HS-5 (cell line): Measurements from ENCODE around the gene SHROOM4.

Experiments
- DNase-seq: peaks from one replicate; pipeline ENCODE4 v3.0.0-alpha.2; 2012; ENCODE audit warnings: low read depth

SHROOM4 gene

DNA sequence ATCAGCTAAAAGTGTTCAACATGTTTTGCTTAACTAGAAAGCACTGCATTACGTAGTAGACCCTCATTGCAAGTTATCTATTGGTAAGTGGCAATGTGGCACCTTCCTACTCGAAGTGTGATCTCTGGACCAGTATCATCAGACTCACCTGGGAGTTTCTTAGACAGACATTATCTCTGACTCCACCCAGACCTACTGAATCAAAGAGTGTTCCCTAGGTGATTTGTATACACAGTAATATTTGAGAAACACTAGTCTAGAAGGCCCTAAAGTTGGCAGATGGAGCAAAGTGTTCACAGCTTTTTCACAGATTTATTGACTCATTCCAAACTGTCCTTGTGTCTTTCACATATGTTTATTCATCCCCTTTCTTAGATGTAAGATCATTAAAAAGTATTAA lies 35.7 kb downstream of the SHROOM4 start:
- no peak for DNase-seq

DNA sequence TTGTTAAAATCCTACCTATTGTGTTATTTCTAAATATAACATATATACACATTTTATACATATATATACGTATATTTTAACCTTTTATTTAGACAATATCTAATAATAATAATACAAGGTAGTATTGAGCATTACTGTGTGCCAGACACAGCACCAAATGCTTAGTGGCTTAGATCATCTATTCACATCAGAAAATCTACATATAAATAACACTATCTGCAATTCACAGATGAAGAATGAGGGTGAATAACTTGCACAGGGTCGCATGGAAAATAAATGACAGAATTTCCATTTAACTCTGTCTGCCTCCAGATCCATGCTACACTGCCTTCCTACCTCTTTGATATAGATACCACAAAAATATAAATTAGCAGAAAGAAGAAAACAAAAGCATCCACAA lies 37.7 kb downstream of the SHROOM4 start:
- DNase-seq: no peak

- no peak for DNase-seq
Observed at GRCh38 chrX:50771382-50771781, 42.6 kb downstream of the SHROOM4 start.

- DNase-seq: no peak
Observed at GRCh38 chrX:50770702-50771101, 43.3 kb downstream of the SHROOM4 start.

DNA sequence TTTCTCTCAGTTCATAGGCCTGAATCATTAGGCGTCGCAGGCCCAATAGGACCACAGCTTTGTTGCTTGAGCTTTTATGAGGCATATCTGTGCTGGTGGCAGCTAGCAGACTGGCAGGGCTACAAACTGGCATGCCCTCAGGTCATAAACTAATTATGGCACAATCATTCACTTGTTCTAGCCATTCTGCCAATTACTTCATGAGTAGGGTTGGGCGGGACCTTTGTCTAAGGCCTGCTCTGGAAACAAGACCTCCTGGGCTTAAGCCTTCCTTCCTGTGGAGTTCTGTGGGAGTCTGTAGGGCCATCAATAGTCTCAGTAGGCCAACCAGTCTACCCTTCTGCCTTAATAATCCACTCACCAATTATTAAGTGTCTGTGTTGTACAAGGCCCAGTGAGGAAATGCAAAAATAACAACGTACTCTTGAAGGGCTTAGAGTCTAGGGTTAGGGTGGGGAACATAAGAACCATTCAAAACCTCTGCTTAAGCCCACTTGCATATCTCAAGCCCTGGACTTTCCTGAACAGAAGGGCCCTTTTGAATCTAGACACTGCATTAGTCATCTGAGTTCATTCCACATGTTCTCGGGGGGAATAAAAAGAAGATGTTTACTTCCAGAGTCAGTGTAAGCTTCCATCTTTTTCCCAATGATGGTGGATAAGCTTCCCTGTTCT lies 44.5 kb downstream of the SHROOM4 start:
- no peak for DNase-seq

GRCh38 chrX:50768801-50769200 lies 45.2 kb downstream of the SHROOM4 start:
- no peak for DNase-seq

DNA sequence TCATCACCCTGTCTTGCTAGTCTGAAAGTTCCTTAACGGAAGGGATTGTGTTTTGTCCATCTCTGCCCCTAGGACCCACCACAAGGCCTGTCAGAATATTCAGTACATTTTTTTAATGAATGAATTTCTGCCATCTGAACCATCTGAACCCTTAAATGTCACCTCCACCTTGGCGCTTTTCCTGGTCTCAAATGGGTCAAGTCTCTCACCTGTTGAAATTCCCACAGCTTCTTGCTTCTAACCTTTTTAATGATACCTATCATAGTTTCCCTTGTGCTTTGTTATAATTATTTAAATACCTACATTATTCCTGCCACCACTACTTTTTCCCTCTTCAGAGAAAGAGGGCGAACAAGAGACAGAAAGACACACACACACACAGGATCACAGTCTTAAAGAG lies 48.0 kb downstream of the SHROOM4 start:
- no peak for DNase-seq

DNA sequence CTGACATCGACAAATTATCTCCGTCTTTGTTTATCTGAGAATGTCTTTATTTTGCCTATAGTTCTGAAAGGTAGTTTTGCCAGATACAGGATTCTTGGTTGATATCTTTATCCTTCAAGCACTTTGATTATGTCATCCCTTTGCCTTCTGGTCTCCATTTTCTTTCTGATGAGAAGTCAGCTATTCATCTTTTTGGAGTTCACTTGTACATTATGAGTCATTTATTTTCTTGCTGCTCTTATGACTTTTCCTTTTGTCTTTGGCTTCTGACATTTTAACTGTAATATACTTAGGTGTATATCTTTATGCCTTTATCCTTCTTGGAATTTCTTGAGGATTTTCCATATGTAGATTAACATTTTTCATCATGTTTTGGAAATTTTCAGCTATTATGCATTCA lies 51.4 kb downstream of the SHROOM4 start:
- no peak for DNase-seq

DNA sequence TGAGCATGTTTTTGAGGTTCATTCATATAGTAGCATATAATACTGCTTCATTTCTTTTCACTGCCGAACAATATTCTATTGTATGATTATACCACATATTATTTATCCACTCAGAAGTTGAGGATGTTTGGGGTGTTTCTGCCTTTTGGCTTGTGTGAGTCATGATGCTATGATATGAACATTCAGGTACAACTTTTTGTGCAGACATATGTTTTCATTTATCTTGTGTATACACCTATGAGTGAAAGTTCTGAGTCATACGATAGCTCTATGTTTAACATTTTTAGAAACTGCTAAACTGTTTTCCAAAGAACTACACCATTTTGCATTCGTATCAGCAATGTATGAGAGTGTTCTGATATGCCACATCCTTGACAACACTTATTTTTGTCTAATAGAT lies 57.7 kb downstream of the SHROOM4 start:
- no peak for DNase-seq

DNA sequence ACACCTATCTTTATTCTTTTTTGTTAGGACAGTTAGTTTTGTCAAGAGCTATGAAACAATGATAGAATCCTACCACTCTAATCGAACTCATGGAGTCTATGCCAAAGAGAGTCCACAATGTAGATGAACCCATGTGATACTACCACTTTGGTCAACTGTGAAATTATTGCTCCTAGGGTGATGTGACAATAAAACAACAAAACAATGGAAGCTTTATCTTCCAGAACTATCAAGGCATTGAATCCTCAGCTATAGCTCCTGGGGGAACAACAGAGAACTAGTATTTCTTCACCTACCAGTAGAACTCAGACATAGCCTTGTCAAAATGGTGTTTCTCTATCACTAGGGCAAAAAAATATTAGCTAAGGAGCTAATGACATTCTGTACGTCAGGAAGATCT lies 62.9 kb downstream of the SHROOM4 start:
- DNase-seq: no peak

- DNase-seq: no peak
Observed at GRCh38 chrX:50747471-50747900, 66.5 kb downstream of the SHROOM4 start.

GRCh38 chrX:50736656-50737055 lies 77.3 kb downstream of the SHROOM4 start:
- no peak for DNase-seq

- no peak for DNase-seq
Observed at GRCh38 chrX:50726296-50726695, 87.7 kb downstream of the SHROOM4 start.

DNA sequence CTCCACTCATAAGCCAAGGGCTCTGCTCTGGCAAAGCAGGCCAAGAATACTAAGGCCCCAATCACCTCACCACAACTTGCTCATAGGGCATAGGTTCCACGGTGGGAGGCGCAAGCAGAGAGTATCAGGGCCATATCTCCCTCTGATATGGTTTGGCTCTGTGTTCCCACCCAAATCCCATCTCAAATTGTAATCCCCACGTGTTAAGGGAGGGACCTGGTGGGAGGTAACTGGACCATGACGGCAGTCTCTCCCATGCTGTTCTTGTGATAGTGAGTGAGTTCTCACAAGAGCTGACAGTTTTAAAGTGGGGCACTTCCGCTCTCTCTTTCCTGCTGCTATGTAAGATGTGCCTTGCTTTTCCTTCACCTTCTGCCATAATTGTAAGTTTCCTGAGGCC lies 88.7 kb downstream of the SHROOM4 start:
- no peak for DNase-seq

DNA sequence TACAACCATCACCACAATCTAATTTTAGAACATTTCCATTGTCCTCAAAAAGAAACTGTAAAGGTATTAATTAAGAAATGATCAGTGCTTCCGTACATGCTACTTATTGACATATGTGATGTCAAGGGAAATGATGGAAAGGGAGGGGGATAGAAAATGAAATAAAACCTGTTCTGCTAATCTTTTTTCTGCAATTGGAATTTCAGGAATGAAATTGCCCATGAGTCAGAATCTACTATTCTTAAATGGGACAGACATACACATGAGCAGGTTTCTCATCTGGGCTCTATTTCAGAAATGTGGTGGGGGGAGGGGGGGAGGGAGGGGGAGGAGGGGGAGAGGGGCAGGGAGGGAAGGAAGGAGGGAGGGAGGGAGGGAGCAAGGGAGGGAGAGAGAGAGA lies 91.0 kb downstream of the SHROOM4 start:
- DNase-seq: no peak

GRCh38 chrX:50721764-50722521 lies 92.1 kb downstream of the SHROOM4 start:
- DNase-seq: no peak

- no peak for DNase-seq
Observed at GRCh38 chrX:50719614-50720013, 94.4 kb downstream of the SHROOM4 start.

- no peak for DNase-seq
Observed at GRCh38 chrX:50718776-50719175, 95.2 kb downstream of the SHROOM4 start.

- DNase-seq: no peak
Observed at GRCh38 chrX:50716706-50717105, 97.3 kb downstream of the SHROOM4 start.

GRCh38 chrX:50712777-50713176 lies 101.2 kb downstream of the SHROOM4 start:
- DNase-seq: no peak

GRCh38 chrX:50711907-50712306 lies 102.1 kb downstream of the SHROOM4 start:
- no peak for DNase-seq

GRCh38 chrX:50707955-50708699 lies 105.9 kb downstream of the SHROOM4 start:
- DNase-seq: no peak

- DNase-seq: no peak
Observed at GRCh38 chrX:50707405-50707804, 106.6 kb downstream of the SHROOM4 start.
